HG03097 (cell line): ENCODE data around the gene DISC1.

Experiments
- ATAC-seq: cut with Tn5 transposase; IDR thresholded peaks from one replicate; pipeline ENCODE4 v1.9.1; 2021; ENCODE audit not compliant: unreplicated experiment, low FRiP score

Gene DISC1

GRCh38 chr1:232016616-232017015 lies 390.0 kb downstream of the DISC1 start:
- no peak for ATAC-seq

- no peak for ATAC-seq
These were observed 390.5 kb downstream of the DISC1 start for GRCh38 chr1:232017057-232017456.

GRCh38 chr1:232017759-232018158 lies 391.2 kb downstream of the DISC1 start:
- ATAC-seq: no peak

- no peak for ATAC-seq
These were observed 391.8 kb downstream of the DISC1 start for GRCh38 chr1:232018231-232019025.

GRCh38 chr1:232019026-232019340 lies 392.4 kb downstream of the DISC1 start:
- ATAC-seq: no peak

- no peak for ATAC-seq
These were observed 393.8 kb downstream of the DISC1 start for GRCh38 chr1:232020352-232020751.

- no peak for ATAC-seq
These were observed 402.7 kb downstream of the DISC1 start for GRCh38 chr1:232029315-232029714.

GRCh38 chr1:232031156-232031555 lies 404.6 kb downstream of the DISC1 start:
- ATAC-seq: no peak

GRCh38 chr1:232033285-232033684 lies 406.7 kb downstream of the DISC1 start:
- no peak for ATAC-seq

- no peak for ATAC-seq
These were observed 408.0 kb downstream of the DISC1 start for GRCh38 chr1:232034556-232034955.

GRCh38 chr1:232036181-232036933 lies 409.8 kb downstream of the DISC1 start:
- ATAC-seq: no peak

- ATAC-seq: no peak
These were observed 411.3 kb downstream of the DISC1 start for GRCh38 chr1:232037774-232038388.

- ATAC-seq: no peak
These were observed 412.4 kb downstream of the DISC1 start for GRCh38 chr1:232038706-232039677.

- no peak for ATAC-seq
These were observed 413.7 kb downstream of the DISC1 start for GRCh38 chr1:232040260-232040659.

GRCh38 chr1:232044728-232045127 lies 418.1 kb downstream of the DISC1 start:
- no peak for ATAC-seq

GRCh38 chr1:232045139-232045994 lies 418.8 kb downstream of the DISC1 start:
- ATAC-seq: no peak

GRCh38 chr1:232046451-232047306 lies 420.1 kb downstream of the DISC1 start:
- no peak for ATAC-seq

- no peak for ATAC-seq
These were observed 420.9 kb downstream of the DISC1 start for GRCh38 chr1:232047473-232047872.

- ATAC-seq: no peak
These were observed 421.9 kb downstream of the DISC1 start for GRCh38 chr1:232048481-232048880.
